Hepatocyte (in vitro differentiated cells): Measurements from ENCODE around the gene CDC42BPA. TPM values are rescaled to one million over a fixed set of nuclear protein-coding genes. Genes with fewer than 3 reads are reported as not detected.

Source experiments
- DNase-seq: peaks from one replicate; pipeline ENCODE4 v3.0.0-alpha.2; 2016; ENCODE audit warnings: low spot score
- H2AFZ ChIP-seq: fragments of 200-600 bp; sonication (generic); 2 replicates; pipeline ENCODE4 v1.6.0; 2016; ENCODE audit warnings: antibody characterized with exemption, mild to moderate bottlenecking
- H3K27ac ChIP-seq: fragments of 200-600 bp; sonication (generic); 2 replicates; pipeline ENCODE4 v1.5.1; 2016; ENCODE audit warnings: mild to moderate bottlenecking
- H3K27me3 ChIP-seq: fragments of 200-600 bp; sonication (generic); 2 replicates; pipeline ENCODE4 v1.6.1; 2016
- H3K36me3 ChIP-seq: fragments of 200-600 bp; sonication (generic); replicated peaks from 2 replicates; pipeline ENCODE4 v1.5.1; 2016; ENCODE audit warnings: low read depth; ENCODE audit not compliant: insufficient read depth
- H3K4me1 ChIP-seq: fragments of 200-600 bp; sonication (generic); 2 replicates; pipeline ENCODE4 v1.5.1; 2016; ENCODE audit warnings: mild to moderate bottlenecking, moderate library complexity; ENCODE audit not compliant: insufficient read depth
- H3K4me2 ChIP-seq: fragments of 200-600 bp; sonication (generic); 2 replicates; pipeline ENCODE4 v1.6.0; 2016
- H3K4me3 ChIP-seq: fragments of 200-600 bp; sonication (generic); 2 replicates; pipeline ENCODE4 v1.5.1; 2016; ENCODE audit warnings: mild to moderate bottlenecking
- H3K79me2 ChIP-seq: fragments of 200-600 bp; sonication (generic); 2 replicates; pipeline ENCODE4 v1.6.0; 2017; ENCODE audit warnings: mild to moderate bottlenecking
- H3K9me2 ChIP-seq: fragments of 200-600 bp; sonication (generic); replicated peaks from 2 replicates; pipeline ENCODE4 v1.6.0; 2017; ENCODE audit warnings: mild to moderate bottlenecking; ENCODE audit not compliant: insufficient read depth
- H3K9me3 ChIP-seq: fragments of 200-600 bp; sonication (generic); 2 replicates; pipeline ENCODE4 v1.5.1; 2016; ENCODE audit warnings: low read depth, mild to moderate bottlenecking
- H4K20me1 ChIP-seq: fragments of 200-600 bp; sonication (generic); 2 replicates; pipeline ENCODE4 v1.6.0; 2016; ENCODE audit warnings: mild to moderate bottlenecking; ENCODE audit not compliant: insufficient read depth, poor library complexity, severe bottlenecking
- CTCF ChIP-seq: fragments of 200-600 bp; sonication (generic); IDR thresholded peaks from 2 replicates; pipeline ENCODE4 v1.5.1; 2016; ENCODE audit warnings: antibody characterized with exemption, mild to moderate bottlenecking; ENCODE audit not compliant: poor library complexity
- EZH2 ChIP-seq: fragments of 200-600 bp; sonication (generic); IDR thresholded peaks from 2 replicates; pipeline ENCODE4 v1.6.1; 2016; ENCODE audit warnings: antibody characterized with exemption, mild to moderate bottlenecking, borderline replicate concordance
- EZH2phosphoT487 ChIP-seq: fragments of 200-600 bp; sonication (generic); IDR thresholded peaks from one replicate; pipeline ENCODE4 v1.6.1; 2018; ENCODE audit warnings: antibody characterized with exemption, mild to moderate bottlenecking, low read depth, moderate library complexity; ENCODE audit not compliant: unreplicated experiment, severe bottlenecking
- WGBS: methylation state at CpG from one replicate; pipeline ENCODE4 v1.1.6; 2016; ENCODE audit warnings: low lambda C conversion rate; ENCODE audit errors: missing lambda C conversion rate; 5-methylcytosine and 5-hydroxymethylcytosine counted together
- polyA plus RNA-seq: library from polyadenylated mRNA; unstranded; fragments of >200 nt; fragmentation: Nextera tagmentation; extraction: Ambion mirVana; gene quantifications from 2 replicates; pipeline ENCODE4 v1.2.1, GENCODE V29; 2016
- total RNA-seq: library from RNA; depleted of rRNA; stranded (reverse); fragments of >200 nt; gene quantifications from 2 replicates; pipeline ENCODE4 v1.2.3, GENCODE V29; 2014

The CDC42BPA gene
- total and polyA plus RNA-seq, 2 experiments from 2014 or later, result 24.5 to 40.9 TPM

GRCh38 chr1:227305894-227306626, 12.2 kb downstream of the CDC42BPA start:
- 91% methylated on average over 6 of the region's 6 CpGs for WGBS
- Histone ChIP-seq H3K27ac (no peak overlapping the region), H3K79me2 (peaks cover 99% of the 10 kb centered on the region), H3K27me3 (no peaks in the 10 kb centered on the region), H2AFZ (no peak overlapping the region), H3K9me3 (no peaks in the 10 kb centered on the region), H3K4me3 (no peak overlapping the region), H3K9me2 (no peaks in the 10 kb centered on the region), H3K36me3 (no peaks in the 10 kb centered on the region), H3K4me2 (no peak overlapping the region), H4K20me1 (peaks cover 14% of the 10 kb centered on the region), H3K4me1 (no peaks in the 10 kb centered on the region)
- DNase-seq, result no peak
- TF ChIP-seq EZH2phosphoT487 (no peak), CTCF (no peak), EZH2 (no peak)

- H3K4me3 ChIP-seq, result no peak overlapping the region
- no peaks in the 10 kb centered on the region for H3K9me3 ChIP-seq
- H3K4me2 ChIP-seq, result no peak overlapping the region
- H4K20me1 ChIP-seq, result peaks cover 14% of the 10 kb centered on the region
- no peak for DNase-seq
- no peaks in the 10 kb centered on the region for H3K27me3 ChIP-seq
- no peak overlapping the region for H3K27ac ChIP-seq
- no peaks in the 10 kb centered on the region for H3K36me3 ChIP-seq
- H3K79me2 ChIP-seq, result peaks cover 98% of the 10 kb centered on the region
- TF ChIP-seq EZH2phosphoT487 (no peak), CTCF (no peak), EZH2 (no peak)
- no peaks in the 10 kb centered on the region for H3K4me1 ChIP-seq
- H2AFZ ChIP-seq, result no peak overlapping the region
- no peaks in the 10 kb centered on the region for H3K9me2 ChIP-seq
Observed at GRCh38 chr1:227304665-227305064, 13.6 kb downstream of the CDC42BPA start.

GRCh38 chr1:227303662-227304061, 14.6 kb downstream of the CDC42BPA start:
- H3K4me2 ChIP-seq, result no peak overlapping the region
- H4K20me1 ChIP-seq, result peaks cover 14% of the 10 kb centered on the region
- no peak for DNase-seq
- TF ChIP-seq CTCF (no peak), EZH2phosphoT487 (no peak), EZH2 (no peak)
- H3K4me3 ChIP-seq, result no peak overlapping the region
- H3K4me1 ChIP-seq, result peaks cover 4% of the 10 kb centered on the region
- no peak overlapping the region for H3K27ac ChIP-seq
- H2AFZ ChIP-seq, result no peak overlapping the region
- H3K36me3 ChIP-seq, result no peaks in the 10 kb centered on the region
- H3K27me3 ChIP-seq, result no peaks in the 10 kb centered on the region
- H3K9me3 ChIP-seq, result no peaks in the 10 kb centered on the region
- H3K79me2 ChIP-seq, result peaks cover 93% of the 10 kb centered on the region
- no peaks in the 10 kb centered on the region for H3K9me2 ChIP-seq
